CD4-positive, alpha-beta T cell treated with Interleukin-17A for 1 hour (primary cell): Measurements from ENCODE around the gene JRKL.
A peak's percentile ranks its signal among the peaks of the same experiment; 100 is the strongest.

Experiments used
- DNase-seq: peaks from one replicate; pipeline ENCODE4 v3.0.0-alpha.2; 2020

Gene JRKL

GRCh38 chr11:96389720-96390487 is at the start of gene JRKL, which contains the start of gene CCDC82:
TSS of gene JRKL (plus strand) at chr11:96390013. CDS start at chr11:96390650, 637 bp downstream.
TSS of gene CCDC82 (minus strand) at chr11:96389912. CDS start at chr11:96384747, 5,165 bp downstream.
- peak; percentile 97 for DNase-seq

DNA sequence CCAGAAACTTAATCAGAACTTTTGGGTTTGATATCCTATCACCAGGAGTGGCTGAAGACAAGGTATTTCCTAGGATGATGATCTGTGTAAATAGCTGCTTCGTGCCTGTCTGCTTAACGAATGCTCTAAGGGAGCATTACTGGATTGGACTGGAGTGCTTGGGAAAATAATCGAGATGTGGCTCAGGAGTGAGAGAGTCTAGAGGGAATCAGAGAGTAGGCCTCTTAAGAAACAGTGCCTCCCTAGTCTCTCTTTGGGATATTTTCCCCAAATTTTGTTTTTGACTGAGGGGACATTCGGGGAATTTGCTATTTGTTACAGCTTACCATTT is 49.3 kb upstream of the JRKL start:
- no peak for DNase-seq

DNA sequence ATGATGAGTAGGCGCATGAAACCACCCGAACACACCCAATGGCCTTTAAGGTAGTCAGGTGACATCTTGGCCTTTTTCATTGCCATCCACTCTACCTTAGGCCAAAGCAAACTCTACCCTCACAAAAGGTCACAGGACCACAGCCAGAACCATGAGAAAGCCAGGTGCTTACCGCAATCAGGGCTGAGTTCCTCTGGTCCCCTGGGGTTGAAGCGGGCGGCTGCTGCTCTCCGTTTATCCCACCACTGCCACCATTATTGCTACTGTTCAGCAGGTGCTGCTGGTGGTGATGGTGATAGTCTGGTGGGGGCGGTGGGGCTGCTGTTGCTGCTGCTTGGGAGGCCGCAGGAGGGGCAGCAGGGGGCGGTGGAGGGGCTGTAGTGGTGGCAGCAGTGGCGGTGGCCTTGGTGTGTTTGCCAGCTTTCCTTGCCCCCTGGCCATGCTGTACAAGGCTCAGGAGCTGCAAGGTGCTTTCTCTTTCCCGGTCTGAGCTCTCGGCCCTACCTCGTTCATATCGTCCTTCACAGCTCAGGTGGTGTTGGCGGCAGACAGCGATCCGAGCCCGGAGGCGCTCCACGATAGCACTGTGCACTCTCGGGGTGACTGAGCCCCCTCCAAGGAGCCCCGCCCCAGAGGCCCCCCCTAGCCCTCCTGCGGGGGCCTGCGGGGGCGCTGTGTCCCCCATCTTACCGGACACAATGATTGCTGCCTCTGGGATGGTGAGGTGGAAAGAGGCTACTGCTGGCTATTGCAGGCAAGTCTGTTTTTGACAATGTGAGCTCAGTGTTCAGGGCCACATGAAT is 48.4 kb upstream of the JRKL start:
- peak; percentile 77 for DNase-seq

DNA sequence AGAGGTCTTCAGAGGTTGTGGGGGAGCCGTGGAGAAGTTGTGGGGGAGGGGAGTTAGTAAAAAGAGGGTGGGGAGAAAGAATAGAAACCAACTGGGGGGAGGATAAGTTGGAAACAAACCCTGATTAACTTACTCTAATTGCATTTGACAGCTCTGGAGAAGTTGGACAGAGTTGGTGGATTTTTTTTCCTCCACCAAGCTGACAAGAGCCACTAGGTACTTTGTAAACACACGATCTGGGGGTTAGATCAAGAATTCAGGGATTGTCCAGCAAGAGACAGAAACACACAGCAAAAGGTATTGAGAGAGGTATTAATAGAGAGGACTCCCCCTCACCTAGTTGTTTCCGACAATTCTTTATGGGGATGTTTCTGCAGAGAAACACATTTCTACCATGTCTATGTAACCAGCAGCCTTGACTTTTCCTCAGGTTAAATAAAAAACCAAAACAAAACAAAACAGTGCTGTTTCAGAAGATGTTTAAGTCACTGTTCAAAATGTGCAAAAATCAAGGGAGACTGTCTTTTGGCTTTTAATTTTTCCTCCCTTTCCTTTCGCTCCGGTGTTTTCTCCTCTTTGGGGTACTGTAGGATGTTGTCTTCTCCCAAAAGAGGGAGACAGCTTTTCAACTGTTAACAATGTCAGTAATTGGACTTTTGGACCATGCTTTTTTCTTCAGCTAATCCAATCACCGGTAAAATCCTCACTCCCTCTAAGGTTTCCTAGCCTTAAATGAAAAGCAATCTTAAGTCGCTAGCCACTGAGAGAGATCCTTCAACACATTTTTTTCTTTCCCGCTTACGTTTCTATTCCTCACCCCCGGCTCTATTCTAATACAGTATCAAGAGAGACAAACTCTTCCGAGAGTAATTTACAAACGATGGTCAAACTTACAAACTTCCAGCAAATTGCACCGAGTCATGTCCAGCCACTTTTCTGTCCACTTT is 47.5 kb upstream of the JRKL start:
- DNase-seq, result peak; percentile 17

DNA sequence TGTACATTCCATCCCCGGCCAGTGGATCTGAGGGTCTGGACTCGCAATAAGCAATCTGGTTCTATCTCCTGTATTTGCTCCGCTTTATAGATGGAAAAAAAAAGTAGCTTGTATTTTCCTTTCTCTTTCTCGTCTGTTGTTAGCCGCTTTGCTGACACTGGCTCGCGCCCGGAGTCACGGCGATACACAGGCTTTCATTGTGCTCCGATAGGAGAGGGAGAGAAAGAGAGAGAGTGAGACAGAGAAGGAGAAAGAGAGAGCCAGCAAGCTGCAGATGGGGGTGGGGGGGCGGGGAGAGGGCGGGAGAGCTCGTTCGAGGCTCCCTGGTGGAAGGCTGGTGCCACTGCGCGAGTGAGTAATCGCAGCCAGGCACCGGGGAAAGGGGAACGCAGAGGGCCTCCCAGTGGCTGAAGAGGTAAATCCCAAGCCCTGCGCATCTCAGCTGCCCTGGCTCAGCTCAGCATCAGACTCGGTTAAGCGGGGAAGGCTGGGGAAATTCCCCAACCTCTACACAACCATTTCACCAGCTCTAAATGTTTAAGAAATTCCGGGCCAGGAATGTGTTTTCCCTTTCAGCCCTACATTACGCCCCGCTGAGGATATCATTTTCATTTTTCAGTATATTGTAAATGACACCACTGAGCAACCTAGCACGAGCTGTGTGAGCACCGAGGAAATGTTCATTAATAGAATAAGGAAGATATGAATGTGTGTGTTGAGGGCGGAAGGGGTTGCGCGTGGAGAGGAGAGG is 46.7 kb upstream of the JRKL start, which contains the start of gene MAML2:
TSS of gene MAML2 (minus strand) at position 235 of the 751 bp plus-strand sequence. CDS start 1,300 bp downstream, outside the sequence.
- DNase-seq, result peak; percentile 94

DNA sequence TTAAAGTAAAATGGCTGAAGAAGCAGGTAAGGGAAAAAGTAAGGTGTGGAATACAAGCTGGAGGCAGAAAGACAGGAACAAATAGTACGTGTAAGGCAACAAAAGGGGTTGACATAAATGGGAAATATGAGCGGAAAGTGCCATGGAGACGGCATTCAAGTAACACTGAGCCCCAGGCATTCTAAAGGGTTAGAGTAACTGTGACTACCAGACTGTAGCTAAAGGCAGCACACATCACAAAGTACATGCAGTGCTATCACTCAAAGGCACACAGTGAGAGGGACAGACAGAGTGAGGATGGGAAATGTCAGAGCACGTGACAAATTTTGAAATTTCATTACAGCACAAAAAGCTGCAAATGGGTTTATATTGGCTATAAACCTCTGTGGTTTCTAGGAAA is 33.0 kb upstream of the JRKL start:
- DNase-seq, result no peak

- no peak for DNase-seq
Observed at GRCh38 chr11:96357794-96358193, 32.0 kb upstream of the JRKL start.

GRCh38 chr11:96358321-96358720 is 31.5 kb upstream of the JRKL start:
- DNase-seq, result no peak

GRCh38 chr11:96361778-96362177 is 28.0 kb upstream of the JRKL start:
- no peak for DNase-seq

DNA sequence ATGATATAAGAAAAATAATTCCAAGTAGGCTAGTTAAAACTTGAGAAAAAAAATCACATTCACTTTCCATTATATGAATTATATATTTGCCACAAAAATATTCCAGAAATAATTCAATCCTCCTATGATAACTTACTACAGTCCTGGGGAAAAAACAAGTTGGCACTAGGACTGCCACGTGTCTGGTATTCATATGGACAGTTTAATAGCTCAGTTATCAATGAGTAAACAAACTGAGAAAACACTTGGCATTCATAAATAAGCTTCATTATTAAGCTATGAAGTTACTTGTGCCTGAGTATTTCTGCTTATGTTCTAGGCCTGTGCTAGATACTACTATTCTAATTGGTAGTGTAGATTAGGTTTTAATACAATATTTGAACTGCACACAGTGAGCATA is 24.3 kb upstream of the JRKL start:
- DNase-seq, result no peak

- DNase-seq, result no peak
Observed at GRCh38 chr11:96366024-96366423, 23.8 kb upstream of the JRKL start.

DNA sequence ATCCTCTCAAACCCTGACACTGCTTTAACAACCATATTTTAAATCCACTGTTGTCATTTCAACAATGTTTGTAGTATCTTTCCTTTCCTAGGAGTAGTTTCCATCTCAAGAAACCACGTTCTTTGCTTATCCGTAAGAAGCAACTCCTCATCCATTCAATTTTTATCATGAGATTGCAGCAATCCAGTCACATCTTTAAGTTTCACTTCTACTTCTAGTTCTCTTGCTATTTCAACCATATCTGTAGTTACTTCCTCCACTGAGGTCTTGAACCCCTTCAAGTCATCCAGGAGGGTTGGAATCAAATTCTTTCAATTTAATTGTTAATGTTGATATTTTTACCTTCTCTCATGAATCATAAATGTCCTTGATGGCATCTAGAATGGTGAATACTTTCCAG is 22.5 kb upstream of the JRKL start:
- DNase-seq, result no peak

DNA sequence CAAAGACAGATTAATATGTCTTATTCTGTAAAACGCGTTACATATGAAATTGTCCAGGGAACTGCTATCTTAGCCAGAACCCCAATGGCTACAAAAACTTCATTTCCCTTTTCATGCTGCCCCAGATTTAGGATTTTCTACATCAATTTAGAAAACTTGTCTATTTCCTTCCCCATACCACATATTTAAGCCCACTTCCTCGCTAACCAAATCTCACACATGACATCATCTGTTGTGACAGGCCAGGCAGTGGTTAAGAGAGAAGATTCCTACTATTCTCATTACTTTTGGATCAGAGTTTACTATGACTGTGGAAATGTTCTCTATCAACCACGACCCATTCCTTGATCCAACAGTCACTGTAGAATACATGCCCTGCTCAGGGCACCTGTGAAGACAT is 16.0 kb upstream of the JRKL start:
- DNase-seq, result no peak

GRCh38 chr11:96376796-96377195 is 13.0 kb upstream of the JRKL start:
- no peak for DNase-seq

DNA sequence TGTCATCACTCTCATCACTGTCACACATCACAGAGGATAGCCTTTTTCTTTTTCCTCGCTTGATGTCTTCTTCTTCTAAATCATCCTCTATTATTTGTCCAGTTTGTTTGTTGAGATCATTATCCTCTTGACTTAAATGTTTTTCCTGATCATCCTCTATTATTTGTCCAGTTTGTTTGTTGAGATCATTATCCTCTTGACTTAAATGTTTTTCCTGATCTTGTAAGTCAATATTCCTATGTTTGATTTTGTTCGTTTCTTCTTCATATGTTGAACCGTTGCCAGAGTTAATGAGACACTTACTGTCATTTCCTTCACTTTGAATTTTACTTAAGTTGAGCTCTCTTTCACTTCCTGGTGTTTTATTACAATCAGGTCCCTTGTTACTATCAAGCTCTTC is 5.7 kb upstream of the JRKL start:
- no peak for DNase-seq

GRCh38 chr11:96385187-96385586 is 4.6 kb upstream of the JRKL start:
- DNase-seq, result no peak

DNA sequence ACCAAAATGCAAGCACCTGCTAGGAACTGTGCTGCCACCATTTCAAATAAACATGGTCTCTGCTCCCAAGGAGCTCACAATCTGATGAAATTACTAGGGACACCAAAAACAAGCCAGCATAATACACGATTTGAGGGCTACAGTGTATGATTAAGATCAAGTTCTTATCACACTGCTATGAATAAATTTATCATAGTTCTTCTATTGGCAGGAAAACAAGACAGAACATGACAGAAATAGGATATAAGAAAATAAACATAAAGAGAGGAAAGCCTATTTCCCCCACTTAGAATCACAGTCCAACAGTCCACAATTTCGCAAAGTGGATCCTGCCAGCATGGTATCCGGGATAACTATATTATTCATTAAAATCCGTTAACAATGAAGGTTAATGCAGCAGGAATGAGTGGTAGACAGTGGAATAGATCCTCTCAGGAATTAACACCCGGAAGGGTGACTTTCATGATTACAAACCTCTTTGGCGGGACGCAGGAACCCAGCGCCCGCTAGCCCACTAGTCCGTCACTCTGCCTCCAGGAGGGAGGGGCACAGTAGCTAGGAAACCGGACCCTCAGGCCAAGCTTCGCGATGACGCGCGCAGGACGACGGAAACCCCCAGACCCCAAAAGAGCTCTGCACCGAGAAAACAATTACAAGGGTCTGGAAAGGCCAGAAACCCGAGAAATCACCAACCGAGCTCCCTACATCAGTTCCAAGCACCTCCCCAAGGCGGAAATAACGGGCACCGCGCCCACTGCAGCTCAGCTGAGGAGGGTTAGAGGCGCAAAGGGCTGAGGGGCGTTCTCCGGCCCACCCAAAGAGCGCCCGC is 708 bp upstream of the JRKL start:
- no peak for DNase-seq

GRCh38 chr11:96390488-96390792 is 627 bp downstream of the JRKL start:
- DNase-seq, result no peak

DNA sequence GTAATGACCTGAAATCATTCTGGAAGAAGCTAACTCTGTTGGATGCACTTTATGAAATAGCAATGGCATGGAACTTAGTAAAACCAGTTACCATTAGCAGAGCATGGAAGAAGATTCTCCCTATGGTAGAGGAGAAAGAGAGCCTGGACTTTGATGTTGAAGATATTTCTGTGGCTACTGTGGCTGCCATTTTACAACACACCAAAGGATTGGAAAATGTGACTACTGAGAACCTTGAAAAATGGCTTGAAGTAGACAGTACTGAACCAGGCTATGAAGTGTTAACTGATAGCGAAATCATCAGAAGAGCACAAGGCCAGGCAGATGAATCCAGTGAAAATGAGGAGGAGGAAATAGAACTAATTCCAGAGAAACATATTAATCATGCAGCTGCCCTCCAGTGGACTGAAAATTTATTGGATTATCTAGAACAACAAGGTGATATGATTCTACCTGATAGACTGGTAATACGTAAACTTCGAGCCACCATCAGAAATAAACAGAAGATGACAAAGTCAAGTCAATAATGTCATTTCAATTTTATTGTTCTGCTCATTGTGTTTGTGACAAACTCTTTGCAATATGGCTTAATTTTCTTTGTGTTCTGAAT is 2.0 kb downstream of the JRKL start:
- DNase-seq, result no peak

DNA sequence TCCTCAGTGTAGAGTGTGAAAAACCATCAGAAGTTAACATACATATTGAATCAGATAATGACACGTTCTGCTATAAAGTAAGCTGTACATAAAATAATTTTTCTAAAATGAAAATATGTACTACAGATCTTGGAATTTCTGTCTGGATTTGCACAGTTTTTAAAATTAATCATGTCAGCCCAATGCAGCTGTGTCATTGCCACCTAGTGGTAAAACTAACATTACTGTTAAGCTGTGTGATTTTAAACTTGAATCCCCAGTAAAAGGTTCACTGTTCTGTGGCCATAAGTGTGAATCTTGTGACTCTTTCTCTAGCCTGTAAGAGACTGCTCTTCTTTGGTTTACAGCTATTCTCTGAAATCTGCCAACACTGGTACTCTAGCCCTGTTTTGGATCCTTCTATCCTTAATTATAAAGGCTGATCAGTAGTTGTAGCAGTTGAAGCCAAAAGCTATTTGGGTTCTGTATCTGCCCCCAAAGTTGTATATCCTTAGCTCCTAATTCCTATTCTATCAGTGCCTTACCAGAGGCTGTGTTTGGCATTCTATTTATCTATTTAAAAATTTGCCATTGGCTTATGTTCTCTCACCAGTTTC is 4.0 kb downstream of the JRKL start:
- DNase-seq, result peak; percentile 60

DNA sequence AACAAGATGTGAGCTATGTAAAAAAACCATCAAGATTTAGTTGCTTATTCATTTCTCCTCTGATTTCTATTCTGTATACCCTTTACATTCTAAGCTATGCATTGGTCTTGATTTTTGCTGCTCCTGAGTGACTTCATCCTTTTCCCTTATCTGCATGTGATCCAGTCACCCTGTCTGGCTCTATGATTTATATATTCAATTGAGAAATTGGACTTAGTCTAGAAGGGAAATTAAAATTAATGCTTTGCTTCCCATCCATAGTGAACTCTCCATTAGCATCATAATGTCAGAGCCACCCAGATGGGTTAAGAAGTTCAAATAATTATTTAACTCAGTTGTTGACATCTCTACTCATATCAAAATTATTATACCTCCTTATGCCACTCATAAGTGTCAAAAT is 5.0 kb downstream of the JRKL start:
- DNase-seq, result no peak
